ENCODE measurements around the gene PON1.

PON1 gene

DNA sequence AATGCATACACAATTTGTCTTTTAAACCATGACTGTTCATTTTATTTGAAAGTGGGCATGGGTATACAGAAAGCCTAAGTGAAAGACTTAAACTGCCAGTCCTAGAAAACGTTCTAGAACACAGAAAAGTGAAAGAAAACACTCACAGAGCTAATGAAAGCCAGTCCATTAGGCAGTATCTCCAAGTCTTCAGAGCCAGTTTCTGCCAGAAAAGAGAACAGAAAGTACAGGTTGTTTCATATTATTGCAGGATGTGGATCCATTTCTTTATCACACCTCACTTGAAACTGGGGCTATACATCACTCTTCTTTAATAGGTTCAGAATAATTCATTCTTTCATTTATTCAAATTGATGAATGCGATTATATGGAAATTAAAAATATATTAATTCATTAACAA is 7.7 kb downstream of the PON1 start:
- no peak for DNase-seq

- no peak for DNase-seq
Observed at GRCh38 chr7:95312561-95312960, 11.8 kb downstream of the PON1 start.

GRCh38 chr7:95311389-95311788 is 12.9 kb downstream of the PON1 start:
- DNase-seq, result no peak

DNA sequence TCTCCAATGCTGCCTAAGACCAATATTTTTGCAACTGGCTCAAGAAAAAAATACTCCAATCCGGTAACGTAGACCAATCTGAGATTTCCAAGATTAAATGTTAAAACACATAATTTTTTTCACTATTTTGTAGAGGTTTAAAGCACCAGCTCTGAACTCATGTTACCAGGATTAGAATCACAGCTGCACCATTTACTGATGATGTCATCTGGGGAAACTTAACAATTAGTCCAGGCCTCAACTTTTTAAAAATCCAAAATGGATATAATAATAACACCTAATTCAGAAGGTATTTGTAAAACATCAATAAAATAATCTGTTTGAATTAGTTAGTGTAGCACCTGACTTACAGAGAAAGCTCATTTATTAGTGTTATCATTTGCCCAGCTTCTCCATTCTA is 14.4 kb downstream of the PON1 start:
- no peak for DNase-seq

DNA sequence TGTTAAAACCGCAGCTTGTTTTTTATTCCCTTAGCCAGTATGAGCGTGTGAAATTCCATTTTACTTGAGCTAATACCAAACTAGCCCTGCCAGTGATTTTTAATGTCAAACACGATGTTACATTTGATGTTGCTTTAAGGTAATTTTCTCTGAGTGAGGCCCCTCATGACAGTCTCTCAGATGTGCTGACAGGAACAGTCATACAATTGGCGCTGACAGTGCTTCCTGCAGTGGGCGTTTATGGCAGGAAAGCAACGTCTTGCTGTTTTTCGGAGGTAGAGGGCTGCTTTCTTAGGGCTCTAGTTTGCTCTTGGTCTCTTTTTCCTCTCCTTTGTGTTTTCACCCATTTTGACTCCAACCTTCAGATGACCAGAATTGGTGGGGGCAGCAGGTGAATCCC is 19.3 kb downstream of the PON1 start:
- DNase-seq, result no peak

- DNase-seq, result no peak
Observed at GRCh38 chr7:95303013-95303905, 21.1 kb downstream of the PON1 start.

DNA sequence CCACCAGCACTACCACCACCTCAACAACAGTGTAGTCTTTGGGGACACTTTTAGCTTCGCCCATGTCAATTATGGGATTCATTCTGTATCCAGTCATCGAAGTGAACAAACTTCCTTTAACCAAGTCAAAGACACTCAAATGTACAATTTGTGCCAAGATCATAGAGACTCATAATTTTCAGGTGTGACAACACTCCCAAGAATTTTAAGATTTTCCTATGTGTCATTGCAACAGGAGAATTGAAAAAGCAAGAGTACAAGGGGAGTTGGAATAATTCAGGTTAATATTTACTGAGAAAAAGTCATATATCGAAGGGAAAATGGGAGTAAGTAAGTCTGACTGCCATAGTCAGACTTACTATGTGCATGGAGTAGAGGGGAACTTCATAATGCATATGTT is 26.2 kb downstream of the PON1 start:
- DNase-seq, result no peak

DNA sequence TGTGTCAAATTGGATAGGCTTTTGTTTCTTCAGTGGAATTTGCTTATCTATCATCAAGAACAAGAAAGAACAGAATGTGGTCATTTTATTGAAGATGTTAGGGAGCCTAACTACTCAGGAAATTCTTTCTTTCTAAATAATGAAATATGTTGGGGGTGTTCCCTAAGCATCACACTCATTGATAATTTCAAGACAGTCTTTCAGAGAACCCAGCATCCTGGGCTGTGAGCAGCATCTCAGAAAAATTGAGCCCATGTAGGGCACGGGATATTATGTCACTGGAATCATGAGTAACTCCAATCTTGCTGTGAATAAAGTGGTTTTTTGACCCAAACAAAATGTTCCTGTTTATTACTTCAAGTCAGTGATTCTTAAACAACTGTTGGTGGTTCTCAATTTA is 27.3 kb downstream of the PON1 start:
- no peak for DNase-seq

DNA sequence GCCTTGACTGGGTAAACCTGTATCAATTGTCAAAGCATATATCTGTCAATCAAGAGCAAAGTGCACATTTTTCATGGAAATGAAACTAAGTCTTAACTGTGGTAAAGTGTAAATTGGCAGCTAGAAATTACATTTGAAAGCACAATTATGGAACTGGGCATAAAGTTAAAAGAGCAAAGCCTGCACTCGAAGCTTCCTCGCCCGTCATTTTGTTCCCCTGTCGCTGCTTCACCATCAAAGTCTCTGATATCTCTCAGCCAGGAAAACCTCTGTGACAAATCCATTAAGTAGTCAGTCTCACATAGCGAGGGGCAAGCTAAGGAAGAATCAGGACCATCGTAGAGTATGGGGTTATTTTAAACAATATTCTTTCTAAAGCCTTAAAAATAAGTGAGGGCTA is 27.9 kb downstream of the PON1 start:
- DNase-seq, result no peak

DNA sequence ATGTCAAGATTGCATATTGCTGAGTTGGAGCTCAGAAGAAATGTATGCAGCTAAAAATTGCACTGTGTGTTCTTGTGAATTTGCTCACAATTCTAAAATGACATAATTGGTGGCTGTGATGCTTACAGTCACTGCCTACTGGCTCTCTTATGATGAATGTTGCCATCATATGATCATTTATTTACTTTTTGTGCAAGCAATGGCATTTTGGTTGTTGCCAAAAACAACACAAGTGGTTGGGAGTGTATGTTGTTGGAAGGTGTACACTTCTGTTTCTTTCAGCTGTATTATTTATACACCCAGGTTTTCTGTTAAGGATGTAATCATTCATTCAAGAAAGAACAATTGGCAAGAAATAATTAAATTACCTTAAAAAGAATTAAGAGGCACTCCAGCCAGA is 28.9 kb downstream of the PON1 start:
- DNase-seq, result no peak

GRCh38 chr7:95290166-95290830 is 34.0 kb downstream of the PON1 start:
- no peak for DNase-seq

GRCh38 chr7:95286096-95286495 is 38.2 kb downstream of the PON1 start:
- no peak for DNase-seq

GRCh38 chr7:95279417-95279816 is 44.9 kb downstream of the PON1 start:
- no peak for DNase-seq

DNA sequence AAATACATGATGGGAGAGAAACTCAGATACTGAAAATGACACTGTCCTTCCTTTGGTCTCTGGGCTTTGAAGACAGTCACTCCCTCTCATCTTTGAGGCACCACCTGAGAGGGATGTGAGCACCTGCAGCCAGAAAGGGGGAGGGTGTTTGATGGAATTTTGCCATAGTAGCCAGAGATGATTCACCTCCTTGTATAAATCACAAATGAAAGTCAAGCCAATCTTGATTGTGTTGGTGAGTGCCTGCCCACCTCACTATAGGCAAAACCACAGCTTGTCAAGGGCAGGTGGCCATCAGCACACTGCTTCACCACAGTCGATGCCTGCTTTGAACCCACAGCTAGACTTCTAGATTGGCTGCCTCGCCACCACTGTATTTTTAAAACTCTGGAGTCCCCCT is 48.2 kb downstream of the PON1 start:
- no peak for DNase-seq

GRCh38 chr7:95269640-95270039 is 54.7 kb downstream of the PON1 start:
- DNase-seq, result no peak

- DNase-seq, result no peak
Observed at GRCh38 chr7:95267754-95268153, 56.6 kb downstream of the PON1 start.

GRCh38 chr7:95265634-95266033 is 58.7 kb downstream of the PON1 start:
- no peak for DNase-seq

DNA sequence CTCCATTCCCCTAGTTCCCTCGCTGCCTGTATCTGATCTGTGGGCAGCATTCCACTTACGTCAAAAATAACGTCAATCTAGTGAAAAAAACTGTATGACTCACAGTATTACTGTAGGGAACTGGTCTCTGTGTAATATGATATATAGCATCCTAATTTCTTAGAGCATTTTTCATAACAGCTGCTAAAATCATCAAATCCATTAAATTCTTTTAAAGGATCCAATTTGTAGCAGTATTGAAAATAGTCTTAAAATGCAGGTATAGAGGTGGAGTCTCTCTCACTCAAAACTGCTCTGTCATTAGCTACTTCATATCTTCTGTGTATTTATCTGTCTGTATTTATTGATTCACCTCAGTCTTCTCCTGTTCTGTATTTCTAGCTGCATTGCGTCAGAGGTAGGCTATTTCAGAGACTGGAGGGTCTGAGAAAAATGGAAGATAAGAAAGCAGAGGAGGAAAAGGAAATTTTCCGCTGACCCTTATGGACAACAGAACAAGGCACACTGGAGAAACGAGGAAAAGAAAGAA is 59.9 kb downstream of the PON1 start:
- no peak for DNase-seq

DNA sequence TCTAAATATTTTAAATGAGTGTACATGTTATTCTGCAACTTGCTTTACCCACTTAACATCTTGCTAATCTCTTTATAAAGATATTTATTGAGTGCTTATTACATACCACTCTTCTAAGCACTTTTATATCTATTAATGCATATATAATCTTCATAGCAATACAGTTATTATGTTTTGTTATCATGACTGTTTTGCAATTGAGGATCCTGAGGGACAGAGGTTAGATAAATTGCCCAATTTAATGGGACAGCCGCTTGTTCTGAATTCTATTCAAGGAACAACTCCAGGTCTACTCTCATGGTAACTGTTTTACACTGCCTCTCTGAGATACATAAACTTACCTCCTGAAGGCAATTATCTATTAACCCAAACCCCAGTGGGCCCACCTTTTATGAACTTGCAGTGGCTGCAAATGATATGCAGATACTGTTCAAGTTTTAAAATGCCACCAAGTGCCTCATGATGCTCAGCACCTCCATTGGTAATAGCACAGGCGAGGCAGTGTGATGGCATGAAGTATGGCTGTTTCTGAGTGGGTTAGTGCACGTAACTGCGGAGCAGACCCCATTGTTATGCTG is 60.5 kb downstream of the PON1 start:
- no peak for DNase-seq

GRCh38 chr7:95262875-95263274 is 61.5 kb downstream of the PON1 start:
- no peak for DNase-seq

- DNase-seq, result no peak
Observed at GRCh38 chr7:95261895-95262415, 62.4 kb downstream of the PON1 start.

DNA sequence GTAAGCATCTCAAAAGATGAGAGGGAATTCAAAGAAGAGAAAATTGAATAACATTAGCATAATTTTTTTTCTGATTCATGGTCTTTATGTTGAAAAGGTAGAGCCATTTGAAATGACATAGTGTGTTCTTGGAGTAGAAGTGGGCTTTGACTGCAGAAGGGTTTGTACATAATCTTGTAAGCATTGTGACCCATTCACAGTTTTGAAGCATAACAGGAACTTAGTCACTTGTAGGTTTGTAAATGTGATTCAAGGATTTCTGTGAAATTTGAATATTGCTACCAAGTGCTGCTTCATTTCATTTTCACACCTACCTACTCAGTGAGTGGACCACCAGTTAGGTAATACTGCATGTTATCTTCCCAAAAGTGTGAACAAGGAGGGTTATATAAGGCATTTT is 68.6 kb downstream of the PON1 start:
- no peak for DNase-seq

DNA sequence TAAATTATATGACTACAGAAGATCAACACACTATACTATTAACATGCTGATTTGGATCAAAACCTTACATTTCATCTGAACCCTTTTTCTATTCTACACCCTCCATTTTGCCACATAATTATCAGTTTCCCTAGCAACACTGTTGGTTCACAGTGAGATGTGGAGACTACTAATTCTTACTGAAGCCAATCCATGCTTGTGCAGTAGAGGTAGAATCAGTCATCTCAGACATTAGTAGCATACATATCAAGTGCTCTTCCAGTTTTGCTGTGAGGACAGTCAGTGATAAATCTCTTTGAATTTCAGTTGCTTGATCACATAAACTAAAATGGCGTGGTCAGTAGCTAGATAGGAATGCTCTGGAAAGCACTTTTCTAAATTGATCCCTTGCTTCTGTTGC is 70.3 kb downstream of the PON1 start:
- DNase-seq, result no peak

DNA sequence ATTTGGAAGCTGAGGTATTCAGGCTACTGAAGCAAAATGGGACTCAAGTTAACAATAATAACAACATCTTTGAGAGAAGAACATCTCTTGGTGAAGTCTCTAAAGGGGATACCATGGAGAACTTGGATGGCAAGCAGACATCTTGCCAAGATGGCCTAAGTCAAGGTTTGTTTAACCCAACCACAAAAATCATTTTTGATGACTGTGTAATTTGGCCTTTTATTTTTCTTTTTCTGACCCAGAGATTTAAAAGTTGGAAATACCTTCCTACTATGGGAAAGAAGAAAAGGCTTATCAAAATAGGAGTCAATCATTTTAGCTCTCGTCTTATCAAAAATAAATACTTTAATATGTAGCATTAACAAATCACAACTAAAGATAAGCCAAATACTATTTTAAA is 72.4 kb downstream of the PON1 start:
- DNase-seq, result no peak
